Kidney (tissue), 14 donors: ENCODE results near the gene RNF186. TPM values are rescaled to one million over a fixed set of nuclear protein-coding genes. Genes with fewer than 3 reads are reported as not detected.

Experiments
- DNase-seq, 5 donors: peaks; one replicate each; pipeline ENCODE4 v3.0.0-alpha.2; 2013 to 2020
- FAIRE-seq: peaks from 2 replicates; lab custom pipeline; 2012; peaks lifted over from hg19 to GRCh38; lab: Jason Lieb, UNC
- H3K27ac ChIP-seq, 2 donors: one replicate each; pipeline ENCODE4 v1.7.0; 2013; ENCODE audit warnings: low read depth in 2 of 2, low read length in 2 of 2, inconsistent platforms in 1 of 2
- H3K27me3 ChIP-seq: one replicate; pipeline ENCODE4 v1.7.1; 2013; ENCODE audit warnings: low read length, inconsistent platforms; ENCODE audit not compliant: control insufficient read depth, insufficient read depth
- H3K36me3 ChIP-seq, 3 donors: one replicate each; pipeline versions ENCODE4 v1.7.0 to v1.7.1; 2013; ENCODE audit warnings: low read length in 3 of 3, control low read depth in 1 of 3, inconsistent platforms in 1 of 3; ENCODE audit not compliant: insufficient read depth in 3 of 3, control insufficient read depth in 2 of 3
- H3K4me1 ChIP-seq, 3 donors: one replicate each; pipeline versions ENCODE4 v1.7.0 to v1.7.1; 2013; ENCODE audit warnings: low read length in 3 of 3, inconsistent platforms in 1 of 3, low read depth in 1 of 3; ENCODE audit not compliant: control insufficient read depth in 2 of 3, insufficient read depth in 2 of 3
- H3K4me3 ChIP-seq, 3 donors: one replicate each; pipeline versions ENCODE4 v1.7.0 to v1.8.1; 2013; ENCODE audit warnings: low read length in 3 of 3, control low read depth in 1 of 3, inconsistent platforms in 1 of 3
- H3K9ac ChIP-seq, 3 donors: one replicate each; pipeline versions ENCODE4 v1.7.0 to v1.7.1; 2013; ENCODE audit warnings: low read length in 3 of 3, control low read depth in 1 of 3, inconsistent platforms in 1 of 3
- H3K9me3 ChIP-seq, 3 donors: one replicate each; pipeline versions ENCODE4 v1.7.0 to v1.7.1; 2013; ENCODE audit warnings: low read length in 3 of 3, control low read depth in 1 of 3, inconsistent platforms in 1 of 3; ENCODE audit not compliant: control insufficient read depth in 2 of 3, insufficient read depth in 1 of 3
- CTCF ChIP-seq: IDR thresholded peaks from 3 replicates; pipeline ENCODE4 v1.5.1; 2012; ENCODE audit warnings: mild to moderate bottlenecking, moderate library complexity, borderline replicate concordance; ENCODE audit not compliant: insufficient read depth; ENCODE audit errors: extremely low read depth
- intact Hi-C: fragments of 100-400 bp; cut with DNase I; formaldehyde crosslinking; loops from one replicate; pipeline ENCODE4 v1.11.1; 2022
- polyA plus RNA-seq: library from polyadenylated mRNA; stranded (reverse); fragments of 350-450 nt; fragmentation: Illumina TruSeq; extraction: RNeasy Lipid Tissue Mini Kit (QIAGEN cat#74804); gene quantifications from one replicate; pipeline ENCODE4 v1.2.3, GENCODE V29; 2014; ENCODE audit warnings: low read depth, low replicate concordance; ENCODE audit not compliant: insufficient read depth
- total RNA-seq: library from RNA; stranded (reverse); fragmentation: NEBNext Ultra II Directional; extraction: Animal tissue kit (Norgen Biotek cat#: 25700); gene quantifications from one replicate; pipeline ENCODE4 v1.2.1, GENCODE V29; 2021
- donor health status: control.
- donor health status: control.
- donor health status: control.
- donor health status: control.
- donor health status: control.
- donor health status: DM: yes; HTN: yes; CAD: no.
- donor health status: Normal renal cell carcinoma (clear cell type).

RNF186 gene
- total and polyA plus RNA-seq, 2 donors from 2014 or later, result 2.7 to 111 TPM

- Histone ChIP-seq H3K9ac (no peak overlapping the region), H3K36me3 (no peaks in the 10 kb centered on the region), H3K9me3 (no peaks in the 10 kb centered on the region), H3K4me1 (peaks cover 0 to 5% (median 3%) of the 10 kb centered on the region in 3 donors), H3K4me3 (no peak overlapping the region), H3K27ac (no peak overlapping the region), H3K27me3 (no peaks in the 10 kb centered on the region)
- intact Hi-C loops, result no loop called here
- no peak for TF ChIP-seq CTCF
- FAIRE-seq (no peak), DNase-seq (no peak)
These were observed 13.5 kb upstream of the RNF186 start for GRCh38 chr1:19828546-19828945.

GRCh38 chr1:19825298-19825697, 10.2 kb upstream of the RNF186 start:
- Histone ChIP-seq H3K9ac (no peak overlapping the region), H3K9me3 (no peaks in the 10 kb centered on the region), H3K4me1 (peaks cover 0 to 15% (median 5%) of the 10 kb centered on the region in 3 donors), H3K4me3 (peak overlapping the region in 2 of 3 donors; percentile 10 to 35), H3K27me3 (no peaks in the 10 kb centered on the region), H3K27ac (peak overlapping the region; percentile 79 to 88), H3K36me3 (no peaks in the 10 kb centered on the region)
- no peak for FAIRE-seq
- peak; percentile 12 for TF ChIP-seq CTCF
- DNase-seq, result no peak
- intact Hi-C loops, result no loop called here

- Histone ChIP-seq H3K9ac (no peak overlapping the region), H3K36me3 (no peaks in the 10 kb centered on the region), H3K4me1 (peaks cover 0 to 15% (median 5%) of the 10 kb centered on the region in 3 donors), H3K27ac (peak overlapping the region; percentile 79 to 88), H3K27me3 (no peaks in the 10 kb centered on the region), H3K9me3 (no peaks in the 10 kb centered on the region), H3K4me3 (peak overlapping the region in 1 of 3 donors; percentile 35)
- FAIRE-seq (no peak), DNase-seq (no peak)
- intact Hi-C loops, result no loop called here
- TF ChIP-seq CTCF, result no peak
These were observed 9.5 kb upstream of the RNF186 start for GRCh38 chr1:19824541-19824940.

GRCh38 chr1:19824036-19824435, 9.0 kb upstream of the RNF186 start:
- H3K27me3 ChIP-seq, result no peaks in the 10 kb centered on the region
- intact Hi-C loops, result no loop called here
- TF ChIP-seq CTCF, result no peak

More at GRCh38 chr1:19824036-19824435, 9.0 kb upstream of the RNF186 start:
- H3K27ac ChIP-seq, result peak overlapping the region; percentile 47 to 72
- DNase-seq (peak in 2 of 5 donors; percentile 19 to 58), FAIRE-seq (no peak)
- H3K4me1 ChIP-seq, result peaks cover 0 to 19% (median 5%) of the 10 kb centered on the region in 3 donors
- no peaks in the 10 kb centered on the region for H3K36me3 ChIP-seq
- no peak overlapping the region for H3K9ac ChIP-seq
- H3K4me3 ChIP-seq, result peak overlapping the region in 1 of 3 donors; percentile 3
- no peaks in the 10 kb centered on the region for H3K9me3 ChIP-seq
